Measurements from ENCODE around the gene NR6A1. TPM values are rescaled to one million over a fixed set of nuclear protein-coding genes. Genes with fewer than 3 reads are reported as not detected.

NR6A1 gene
- total and polyA plus RNA-seq, 2 of the 13 experiments (the other 11 are each of a cell fraction or from before 2014, with no cell fraction given), result 28.1 to 31.5 TPM

- intact Hi-C loops (cut with micrococcal nuclease; ENCODE audit: unreplicated experiment) (loop anchor here (2.0 kb wide), 1 partner anchor 15 kb away; no protein-coding TSS in a partner anchor), in situ Hi-C loops (cut with HindIII; ENCODE audit: extremely low pct_ligation_motif_present, low pct_unique_long_range_greater_than_20kb) (loop anchor here (10.0 kb wide), 1 partner anchor 47 kb away; no protein-coding TSS in a partner anchor)
- Histone ChIP-seq H3K4me1 (ENCODE audit: insufficient read depth, low read length) (peaks cover 33% of the 10 kb centered on the region), H3K4me2 (ENCODE audit: low read depth, low read length) (no peak overlapping the region), H3K36me3 (replicated peaks in 1 of 2; ENCODE audit: control insufficient read depth in 1 of 2, insufficient read depth in 2 of 2, low read length in 2 of 2) (no peaks in the 10 kb centered on the region), H3K27me3 (ENCODE audit: control insufficient read depth in 1 of 2, insufficient read depth in 2 of 2, low read length in 2 of 2) (peaks cover 7 to 37% of the 10 kb centered on the region in 2 experiments; a peak in 4 of 5 replicates), H2AFZ (ENCODE audit: low read length) (no peak overlapping the region), H3K27ac (ENCODE audit: extremely low read length, insufficient read depth, low read length) (no peak overlapping the region), H3K9me3 (ENCODE audit: low read length) (no peaks in the 10 kb centered on the region), H3K9ac (ENCODE audit: insufficient read depth, low read depth, low read length) (no peak overlapping the region), H3K4me3 (replicated peaks in 1 of 3; ENCODE audit: insufficient read depth in 1 of 3, low read depth in 2 of 3, low read length in 3 of 3) (no peak overlapping the region), H3K79me2 (ENCODE audit: insufficient read depth, low read length) (no peaks in the 10 kb centered on the region), H4K20me1 (ENCODE audit: insufficient read depth, low read length) (no peaks in the 10 kb centered on the region)
- ChIA-PET CTCF (ENCODE audit: low intra/inter-chr PET ratio, low total read pairs) (interaction anchor here (4.5 kb wide), 1 partner anchor 55 kb away, joined by 36 read pairs; the partner anchor contains the start of gene WDR38), POLR2A (interaction anchor here (0.6 kb wide), 1 partner anchor 14 kb away, joined by 3 read pairs; no protein-coding TSS in a partner anchor)
- DNase-seq (ENCODE audit: low spot score) (no peak), FAIRE-seq (no peak), ATAC-seq (no peak)
- no TSS peak for BruUV-seq (replicated peaks)
- WGBS (ENCODE audit: low lambda C conversion rate), result 7% methylated on average over 9 of the region's 10 CpGs
- TF ChIP-seq ZNF629 (CRISPR knock-in tag; conservative IDR thresholded peaks at IDR 0.05), result 0 out of 2 replicates have a peak, but pooled peaks have one; percentile 7
- TF ChIP-seq ZNF34 (CRISPR knock-in tag; IDR thresholded peaks at IDR 0.05; ENCODE audit: borderline replicate concordance), result no peak
These were observed 26.4 kb upstream of the NR6A1 start for GRCh38 chr9:124797343-124798103.

- peak overlapping the region in 1 of 3 experiments; percentile 33; a peak in 1 of 6 replicates for H3K4me3 ChIP-seq (replicated peaks in 1 of 3; ENCODE audit: insufficient read depth in 1 of 3, low read depth in 2 of 3, low read length in 3 of 3)
- H3K27me3 ChIP-seq (ENCODE audit: control insufficient read depth in 1 of 2, insufficient read depth in 2 of 2, low read length in 2 of 2), result peaks cover 2 to 32% of the 10 kb centered on the region in 2 experiments; a peak in 4 of 5 replicates
- WGBS (ENCODE audit: low lambda C conversion rate), result 3% methylated on average over 2 of the region's 9 CpGs
- no peaks in the 10 kb centered on the region for H4K20me1 ChIP-seq (ENCODE audit: insufficient read depth, low read length)
- in situ Hi-C loops (cut with HindIII; ENCODE audit: extremely low pct_ligation_motif_present, low pct_unique_long_range_greater_than_20kb), result loop anchor here (10.0 kb wide), 1 partner anchor 49 kb away; no protein-coding TSS in a partner anchor
- no peaks in the 10 kb centered on the region for H3K79me2 ChIP-seq (ENCODE audit: insufficient read depth, low read length)
- no peak overlapping the region for H2AFZ ChIP-seq (ENCODE audit: low read length)
- ATAC-seq (peak; percentile 12; the same call in 2 of the 3 replicates), FAIRE-seq (no peak), DNase-seq (ENCODE audit: low spot score) (peak; percentile 35)
- intact Hi-C loops (cut with micrococcal nuclease; ENCODE audit: unreplicated experiment), result loop anchor here (2.0 kb wide), 3 partner anchors 17 to 57 kb away; partner anchors contain the start of gene WDR38
- H3K9me3 ChIP-seq (ENCODE audit: low read length), result no peaks in the 10 kb centered on the region
- BruUV-seq (replicated peaks), result no TSS peak
- CTCF ChIA-PET (ENCODE audit: low intra/inter-chr PET ratio, low total read pairs), result interaction anchor here (1.1 to 4.5 kb wide), 3 partner anchors 21 to 57 kb away, joined by 3 to 36 read pairs (median 6); partner anchors contain the start of gene WDR38
- H3K36me3 ChIP-seq (replicated peaks in 1 of 2; ENCODE audit: control insufficient read depth in 1 of 2, insufficient read depth in 2 of 2, low read length in 2 of 2), result no peaks in the 10 kb centered on the region
- H3K4me2 ChIP-seq (ENCODE audit: low read depth, low read length), result peak overlapping the region; percentile 45; the same call in 1 of the 2 replicates
- H3K4me1 ChIP-seq (ENCODE audit: insufficient read depth, low read length), result peaks cover 33% of the 10 kb centered on the region
- H3K9ac ChIP-seq (ENCODE audit: insufficient read depth, low read depth, low read length), result no peak overlapping the region
- TF ChIP-seq ZNF652 (CRISPR knock-in tag; IDR thresholded peaks at IDR 0.05; ENCODE audit: borderline replicate concordance, low read depth) (peak; percentile 64; the same call in 1 of the 2 replicates), ZNF777 (CRISPR knock-in tag; IDR thresholded peaks at IDR 0.05) (no peak), ZNF615 (CRISPR knock-in tag; IDR thresholded peaks at IDR 0.05; ENCODE audit: borderline replicate concordance) (no peak), TEAD3 (CRISPR knock-in tag; optimal IDR thresholded peaks at IDR 0.05; ENCODE audit: borderline replicate concordance) (peak; percentile 47), SNAI1 (CRISPR knock-in tag; IDR thresholded peaks at IDR 0.05; ENCODE audit: borderline replicate concordance) (no peak), MLLT10 (CRISPR knock-in tag; IDR thresholded peaks at IDR 0.05) (no peak), BHLHE40 (IDR thresholded peaks at IDR 0.05; ENCODE audit: low read length) (no peak), ZNF547 (CRISPR knock-in tag; IDR thresholded peaks at IDR 0.05) (no peak)
- TF ChIP-seq, protein P1, sequence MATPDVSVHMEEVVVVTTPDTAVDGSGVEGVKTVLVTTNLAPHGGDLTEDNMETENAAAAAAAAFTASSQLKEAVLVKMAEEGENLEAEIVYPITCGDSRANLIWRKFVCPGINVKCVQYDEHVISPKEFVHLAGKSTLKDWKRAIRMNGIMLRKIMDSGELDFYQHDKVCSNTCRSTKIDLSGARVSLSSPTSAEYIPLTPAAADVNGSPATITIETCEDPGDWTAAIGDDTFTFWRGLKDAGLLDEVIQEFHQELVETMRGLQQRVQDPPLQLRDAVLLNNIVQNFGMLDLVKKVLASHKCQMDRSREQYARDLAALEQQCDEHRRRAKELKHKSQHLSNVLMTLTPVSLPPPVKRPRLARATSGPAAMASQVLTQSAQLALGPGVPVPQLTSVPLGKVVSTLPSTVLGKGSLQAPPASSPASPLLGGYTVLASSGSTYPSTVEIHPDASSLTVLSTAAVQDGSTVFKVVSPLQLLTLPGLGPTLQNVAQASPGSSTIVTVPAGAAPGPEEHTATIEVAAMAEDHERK (CRISPR knock-in tag; IDR thresholded peaks at IDR 0.05; ENCODE audit: low read depth), result no peak
- TF ChIP-seq, protein P2, sequence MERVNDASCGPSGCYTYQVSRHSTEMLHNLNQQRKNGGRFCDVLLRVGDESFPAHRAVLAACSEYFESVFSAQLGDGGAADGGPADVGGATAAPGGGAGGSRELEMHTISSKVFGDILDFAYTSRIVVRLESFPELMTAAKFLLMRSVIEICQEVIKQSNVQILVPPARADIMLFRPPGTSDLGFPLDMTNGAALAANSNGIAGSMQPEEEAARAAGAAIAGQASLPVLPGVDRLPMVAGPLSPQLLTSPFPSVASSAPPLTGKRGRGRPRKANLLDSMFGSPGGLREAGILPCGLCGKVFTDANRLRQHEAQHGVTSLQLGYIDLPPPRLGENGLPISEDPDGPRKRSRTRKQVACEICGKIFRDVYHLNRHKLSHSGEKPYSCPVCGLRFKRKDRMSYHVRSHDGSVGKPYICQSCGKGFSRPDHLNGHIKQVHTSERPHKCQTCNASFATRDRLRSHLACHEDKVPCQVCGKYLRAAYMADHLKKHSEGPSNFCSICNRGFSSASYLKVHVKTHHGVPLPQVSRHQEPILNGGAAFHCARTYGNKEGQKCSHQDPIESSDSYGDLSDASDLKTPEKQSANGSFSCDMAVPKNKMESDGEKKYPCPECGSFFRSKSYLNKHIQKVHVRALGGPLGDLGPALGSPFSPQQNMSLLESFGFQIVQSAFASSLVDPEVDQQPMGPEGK (CRISPR knock-in tag; IDR thresholded peaks at IDR 0.05), result peak; percentile 51; the same call in 1 of the 2 replicates
- H3K27ac ChIP-seq (ENCODE audit: extremely low read length, insufficient read depth, low read length), result no peak overlapping the region
- POLR2A ChIA-PET, result interaction anchor here (0.6 to 2.6 kb wide), 7 partner anchors 15 to 439 kb away, joined by 3 to 13 read pairs (median 4); partner anchors contain the start of gene WDR38
These were observed 24.8 kb upstream of the NR6A1 start for GRCh38 chr9:124795881-124796431.
